H9 (cell line): ENCODE measurements around the gene CCL26. TPM values are rescaled to one million over a fixed set of nuclear protein-coding genes. Genes with fewer than 3 reads are reported as not detected.

Experiments used
- DNase-seq: peaks from one replicate; pipeline ENCODE4 v3.0.0-alpha.2; 2017
- H2AFZ ChIP-seq: one replicate; pipeline ENCODE4 v1.6.1; 2013; ENCODE audit warnings: mild to moderate bottlenecking, low read length, control low read depth, moderate library complexity
- H2AK5ac ChIP-seq: 2 replicates; pipeline ENCODE4 v1.6.1; 2013; ENCODE audit warnings: low read length, control low read depth, mixed read lengths; ENCODE audit not compliant: insufficient read length
- H2BK120ac ChIP-seq: one replicate; pipeline ENCODE4 v1.6.1; 2013; ENCODE audit warnings: low read depth, mild to moderate bottlenecking, low read length, control low read depth, inconsistent platforms; ENCODE audit not compliant: poor library complexity, severe bottlenecking
- H2BK12ac ChIP-seq: 2 replicates; pipeline ENCODE4 v1.6.1; 2013; ENCODE audit warnings: low read length, control low read depth, mixed read lengths, low read depth; ENCODE audit not compliant: insufficient read length
- H2BK15ac ChIP-seq: 2 replicates; pipeline ENCODE4 v1.6.1; 2013; ENCODE audit warnings: low read depth, low read length, control low read depth
- H2BK20ac ChIP-seq: one replicate; pipeline ENCODE4 v1.6.1; 2013; ENCODE audit warnings: low read depth, mild to moderate bottlenecking, low read length, control low read depth, inconsistent platforms; ENCODE audit not compliant: poor library complexity, severe bottlenecking
- H2BK5ac ChIP-seq: 2 replicates; pipeline ENCODE4 v1.6.1; 2013; ENCODE audit warnings: low read length, control low read depth, mixed read lengths; ENCODE audit not compliant: insufficient read length
- H3K14ac ChIP-seq: 2 replicates; pipeline ENCODE4 v1.6.1; 2013; ENCODE audit warnings: low read length, control low read depth; ENCODE audit not compliant: insufficient read depth
- H3K18ac ChIP-seq: 2 replicates; pipeline ENCODE4 v1.6.1; 2013; ENCODE audit warnings: low read depth, mild to moderate bottlenecking, mixed read lengths, low read length, control low read depth; ENCODE audit not compliant: insufficient read length
- H3K23ac ChIP-seq: 2 replicates; pipeline ENCODE4 v1.6.1; 2013; ENCODE audit warnings: low read length, control low read depth, mixed read lengths, low read depth; ENCODE audit not compliant: insufficient read length
- H3K23me2 ChIP-seq: 2 replicates; pipeline ENCODE4 v1.6.1; 2013; ENCODE audit warnings: low read depth, mild to moderate bottlenecking, mixed read lengths, low read length, control low read depth; ENCODE audit not compliant: insufficient read length, poor library complexity, severe bottlenecking
- H3K27ac ChIP-seq: 2 replicates; pipeline ENCODE4 v1.5.1; 2013; ENCODE audit warnings: low read length, control low read depth, mixed read lengths, low read depth; ENCODE audit not compliant: insufficient read length
- H3K27me3 ChIP-seq: 2 replicates; pipeline ENCODE4 v1.6.1; 2013; ENCODE audit warnings: low read length, control low read depth, inconsistent platforms; ENCODE audit not compliant: insufficient read depth
- H3K4ac ChIP-seq: 2 replicates; pipeline ENCODE4 v1.6.1; 2013; ENCODE audit warnings: low read depth, mild to moderate bottlenecking, control low read depth, inconsistent platforms, low read length, moderate library complexity
- H3K4me1 ChIP-seq: 2 replicates; pipeline ENCODE4 v1.6.1; 2013; ENCODE audit warnings: low read length, control low read depth, inconsistent platforms; ENCODE audit not compliant: insufficient read depth
- H3K4me2 ChIP-seq: 2 replicates; pipeline ENCODE4 v1.6.1; 2013; ENCODE audit warnings: low read length, control low read depth, mixed read lengths; ENCODE audit not compliant: insufficient read length, insufficient read depth
- H3K56ac ChIP-seq: 2 replicates; pipeline ENCODE4 v1.6.1; 2013; ENCODE audit warnings: low read depth, mild to moderate bottlenecking, mixed read lengths, low read length, control low read depth; ENCODE audit not compliant: insufficient read length
- H3K79me1 ChIP-seq: 2 replicates; pipeline ENCODE4 v1.6.1; 2013; ENCODE audit warnings: low read depth, mild to moderate bottlenecking, moderate library complexity, low read length, control low read depth, inconsistent platforms; ENCODE audit not compliant: insufficient read depth, poor library complexity, severe bottlenecking
- H3K79me2 ChIP-seq: 2 replicates; pipeline ENCODE4 v1.6.1; 2013; ENCODE audit warnings: low read length, control low read depth, inconsistent platforms; ENCODE audit not compliant: insufficient read depth
- H3K9ac ChIP-seq: 2 replicates; pipeline ENCODE4 v1.6.1; 2013; ENCODE audit warnings: low read length, control low read depth, mixed read lengths; ENCODE audit not compliant: insufficient read length; ENCODE audit errors: extremely low read depth
- H3K9me3 ChIP-seq: one replicate; pipeline ENCODE4 v1.6.1; 2013; ENCODE audit warnings: low read depth, low read length, inconsistent platforms; ENCODE audit not compliant: control insufficient read depth
- H3T11ph ChIP-seq: one replicate; pipeline ENCODE4 v1.6.1; 2013; ENCODE audit warnings: mild to moderate bottlenecking, low read length, control low read depth, inconsistent platforms
- H4K20me1 ChIP-seq: one replicate; pipeline ENCODE4 v1.6.1; 2013; ENCODE audit not compliant: control insufficient read depth, insufficient read length, insufficient read depth
- H4K5ac ChIP-seq: 2 replicates; pipeline ENCODE4 v1.6.1; 2013; ENCODE audit warnings: low read depth, mild to moderate bottlenecking, mixed read lengths, low read length, control low read depth; ENCODE audit not compliant: insufficient read length
- H4K8ac ChIP-seq: replicated peaks from 2 replicates; pipeline ENCODE4 v1.6.1; 2013; ENCODE audit warnings: low read length, control low read depth, mixed read lengths, low read depth; ENCODE audit not compliant: insufficient read length
- H4K91ac ChIP-seq: 2 replicates; pipeline ENCODE4 v1.6.1; 2013; ENCODE audit warnings: low read depth, mild to moderate bottlenecking, moderate library complexity, mixed read lengths, low read length, control low read depth; ENCODE audit not compliant: insufficient read length
- H3K27ac Mint-ChIP-seq, 3 experiments: 2 replicates in 2 of 3; 3 replicates in 1 of 3; pipeline ENCODE4 v1.8.0; 2020 to 2021; ENCODE audit warnings: mixed read lengths in 3 of 3, mild to moderate bottlenecking in 1 of 3, moderate library complexity in 1 of 3
- H3K27me3 Mint-ChIP-seq: 2 replicates; pipeline ENCODE4 v1.8.0; 2021; ENCODE audit warnings: low read depth, mild to moderate bottlenecking, moderate library complexity, mixed read lengths
- H3K36me3 Mint-ChIP-seq, 3 experiments: 2 replicates in 2 of 3; 3 replicates in 1 of 3; pipeline ENCODE4 v1.8.0; 2020 to 2021; ENCODE audit warnings: low read depth in 3 of 3, mixed read lengths in 3 of 3; ENCODE audit not compliant: insufficient read depth in 1 of 3
- H3K4me1 Mint-ChIP-seq, 2 experiments: 2 replicates each; pipeline ENCODE4 v1.8.0; 2020; ENCODE audit warnings: mixed read lengths in 2 of 2
- H3K4me3 Mint-ChIP-seq, 2 experiments: 2 replicates in 1 of 2; 3 replicates in 1 of 2; pipeline ENCODE4 v1.8.0; 2020 to 2021; ENCODE audit warnings: mild to moderate bottlenecking in 2 of 2, mixed read lengths in 2 of 2, moderate library complexity in 1 of 2
- H3K9me3 Mint-ChIP-seq, 2 experiments: 2 replicates in 1 of 2; 3 replicates in 1 of 2; pipeline ENCODE4 v1.8.0; 2020; ENCODE audit warnings: mild to moderate bottlenecking in 2 of 2, mixed read lengths in 2 of 2, moderate library complexity in 1 of 2
- CTCF ChIP-seq: fragments of 200-600 bp; sonication (generic); conservative IDR thresholded peaks from 3 replicates; pipeline ENCODE4 v1.8.0; 2021; ENCODE audit warnings: antibody characterized with exemption, mild to moderate bottlenecking
- WGBS: extraction: QIAGEN DNeasy Blood & Tissue Kit; methylation state at CpG from one replicate; pipeline ENCODE4 v1.1.7; 2013; ENCODE audit warnings: missing lambda C conversion rate, low lambda C conversion rate, mixed read lengths; ENCODE audit not compliant: insufficient read length; ENCODE audit errors: extremely low coverage; 5-methylcytosine and 5-hydroxymethylcytosine counted together
- total RNA-seq: library from RNA; stranded (reverse); gene quantifications from 2 replicates; pipeline ENCODE4 v1.2.1, GENCODE V29; 2021

The CCL26 gene
- total RNA-seq, 1 experiment from 2014 or later, result 9.3 TPM

DNA sequence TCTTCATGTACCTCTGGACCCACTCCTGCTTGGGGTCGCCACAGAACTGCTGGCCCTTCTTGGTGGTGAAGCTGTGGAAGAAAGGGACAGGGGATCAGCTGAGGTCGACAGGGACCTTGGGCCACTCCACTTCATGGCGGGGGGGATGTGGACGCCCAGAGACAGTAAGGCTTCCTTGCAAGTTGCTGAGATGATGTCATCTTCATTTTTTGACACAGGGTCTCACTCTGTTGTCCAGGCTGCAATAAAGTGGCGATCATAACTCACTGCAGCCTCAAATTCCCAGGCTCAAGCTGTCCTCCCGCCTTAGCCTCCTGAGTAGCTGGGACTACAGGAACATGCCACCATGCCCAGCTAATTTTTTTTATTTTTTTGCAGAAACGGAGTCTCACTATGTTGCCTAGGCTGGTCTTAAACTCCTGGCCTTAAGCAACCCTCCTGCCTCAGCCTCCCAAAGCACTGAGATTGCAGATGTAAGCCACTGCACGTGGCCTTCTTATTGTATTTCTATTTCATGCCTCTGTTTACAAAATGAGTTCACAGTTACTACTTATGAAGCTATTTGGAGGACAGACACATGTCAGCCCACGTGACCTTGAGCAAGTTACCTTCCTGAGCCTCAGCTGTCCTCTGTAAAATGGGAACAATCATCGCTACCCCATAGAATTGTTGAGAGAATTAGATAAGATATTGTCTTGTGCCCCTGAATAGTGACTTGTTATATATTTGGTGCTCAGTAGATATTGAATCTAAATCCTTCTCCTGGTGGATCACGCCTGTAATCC lies 40.1 kb upstream of the CCL26 start:
- H2BK5ac ChIP-seq, result no peak overlapping the region
- H3K23me2 ChIP-seq, result no peaks in the 10 kb centered on the region
- H3K27me3 Mint-ChIP-seq, result peaks cover 7% of the 10 kb centered on the region
- H3K4me1 Mint-ChIP-seq, result no peaks in the 10 kb centered on the region; a peak in 1 of 4 replicates
- H3K14ac ChIP-seq, result no peak overlapping the region
- H2BK15ac ChIP-seq, result no peak overlapping the region
- no peak overlapping the region for H2BK12ac ChIP-seq
- no peak for DNase-seq
- no peak for TF ChIP-seq CTCF
- no peak overlapping the region for H4K5ac ChIP-seq
- H4K91ac ChIP-seq, result no peak overlapping the region
- H4K20me1 ChIP-seq, result no peaks in the 10 kb centered on the region
- WGBS, result no CpG with 5 or more reads among the region's 11 CpGs
- peaks cover 4 to 7% of the 10 kb centered on the region in 2 experiments; a peak in 4 of 5 replicates for H3K9me3 Mint-ChIP-seq
- H3K4me2 ChIP-seq, result no peak overlapping the region
- H2BK120ac ChIP-seq, result no peak overlapping the region
- H3K79me2 ChIP-seq, result no peaks in the 10 kb centered on the region
- H3K4me3 Mint-ChIP-seq, result no peak overlapping the region
- H3K27ac Mint-ChIP-seq, result no peak overlapping the region
- no peak overlapping the region for H3K9ac ChIP-seq
- H3K36me3 Mint-ChIP-seq, result peaks cover 0 to 3% (median 0%) of the 10 kb centered on the region in 3 experiments; a peak in 2 of 7 replicates
- H3K56ac ChIP-seq, result no peak overlapping the region
- H3K4me1 ChIP-seq, result no peaks in the 10 kb centered on the region
- H3T11ph ChIP-seq, result no peak overlapping the region
- H3K4ac ChIP-seq, result no peak overlapping the region
- H3K79me1 ChIP-seq, result no peaks in the 10 kb centered on the region
- no peaks in the 10 kb centered on the region for H3K9me3 ChIP-seq
- H2AK5ac ChIP-seq, result no peak overlapping the region
- no peak overlapping the region for H2AFZ ChIP-seq
- no peaks in the 10 kb centered on the region for H3K27me3 ChIP-seq
- H2BK20ac ChIP-seq, result no peak overlapping the region
- H4K8ac ChIP-seq, result no peak overlapping the region
- no peak overlapping the region for H3K23ac ChIP-seq
- no peak overlapping the region for H3K27ac ChIP-seq
- no peak overlapping the region for H3K18ac ChIP-seq
